VCaP (cell line): ENCODE measurements around the gene CAPN12.
"Not testable (repeated sequence)": the region's sequence is repeated elsewhere in the genome, so short reads cannot be mapped to it uniquely, and the experiment has no call there.

Experiments used
- H3K27ac ChIP-seq: fragments of 450-650 bp; 2 replicates; pipeline ENCODE4 v1.5.1; 2017
- CTCF ChIP-seq: fragments of 450-650 bp; conservative IDR thresholded peaks from 2 replicates; pipeline ENCODE4 v1.5.1; 2017; ENCODE audit warnings: mild to moderate bottlenecking, moderate library complexity

Gene CAPN12

GRCh38 chr19:38744298-38744681, at the start of gene CAPN12:
TSS of gene CAPN12 (minus strand) at chr19:38744474. CDS start at chr19:38744165, 309 bp downstream.
- TF ChIP-seq CTCF = no peak
- H3K27ac ChIP-seq = no peak within 1 kb of the TSS

GRCh38 chr19:38793671-38794070, 49.4 kb upstream of the CAPN12 start:
- TF ChIP-seq CTCF = no peak
- no peak overlapping the region for H3K27ac ChIP-seq

- TF ChIP-seq CTCF = no peak
- H3K27ac ChIP-seq = no peak overlapping the region
These were observed 48.9 kb upstream of the CAPN12 start for GRCh38 chr19:38793177-38793576.

DNA sequence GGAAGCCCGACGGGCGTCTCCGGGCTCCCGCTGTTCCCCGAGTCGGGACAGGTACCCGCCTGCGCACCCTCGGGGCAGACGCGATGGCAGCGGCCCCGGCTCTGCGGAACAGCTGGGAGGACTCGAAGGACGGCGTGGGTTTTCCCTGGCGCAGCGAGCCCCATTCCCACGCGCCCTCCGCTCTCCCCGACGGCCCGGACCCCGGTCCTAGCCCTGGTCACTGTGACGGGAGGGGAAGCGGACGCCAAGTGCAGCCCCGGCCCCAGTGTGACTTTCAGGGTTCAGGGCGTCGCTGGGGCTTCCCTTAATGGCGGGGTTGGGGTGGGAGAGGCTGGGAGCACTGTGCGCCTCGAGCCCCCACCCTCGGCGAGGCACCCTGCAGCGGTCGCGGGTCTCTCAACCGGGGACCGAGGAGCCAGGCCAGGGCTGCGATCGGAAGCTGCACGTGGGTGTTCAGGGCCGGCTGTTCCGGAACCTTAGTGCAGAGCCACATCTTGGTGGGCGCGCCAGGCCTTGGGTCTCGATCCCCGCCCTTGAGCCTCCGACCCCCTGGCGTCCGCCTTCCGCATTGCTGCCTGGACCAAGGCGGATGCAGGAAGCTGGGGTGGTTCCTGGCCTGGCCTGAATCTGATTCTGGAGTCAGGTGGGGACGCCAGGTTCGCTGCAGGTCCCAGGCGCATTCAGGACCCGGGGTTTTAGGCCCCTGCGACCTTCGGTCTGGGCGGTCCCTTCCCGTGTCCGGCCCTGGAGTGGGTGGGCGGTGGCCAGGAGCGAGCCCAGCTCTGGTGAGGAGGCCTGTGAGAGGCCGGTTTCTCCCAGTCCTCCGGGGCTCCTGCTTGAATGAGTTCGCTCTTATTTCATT, 48.2 kb upstream of the CAPN12 start:
- no peak overlapping the region for H3K27ac ChIP-seq
- TF ChIP-seq CTCF = no peak

GRCh38 chr19:38791451-38792064, 47.3 kb upstream of the CAPN12 start:
- H3K27ac ChIP-seq = not testable (repeated sequence)

DNA sequence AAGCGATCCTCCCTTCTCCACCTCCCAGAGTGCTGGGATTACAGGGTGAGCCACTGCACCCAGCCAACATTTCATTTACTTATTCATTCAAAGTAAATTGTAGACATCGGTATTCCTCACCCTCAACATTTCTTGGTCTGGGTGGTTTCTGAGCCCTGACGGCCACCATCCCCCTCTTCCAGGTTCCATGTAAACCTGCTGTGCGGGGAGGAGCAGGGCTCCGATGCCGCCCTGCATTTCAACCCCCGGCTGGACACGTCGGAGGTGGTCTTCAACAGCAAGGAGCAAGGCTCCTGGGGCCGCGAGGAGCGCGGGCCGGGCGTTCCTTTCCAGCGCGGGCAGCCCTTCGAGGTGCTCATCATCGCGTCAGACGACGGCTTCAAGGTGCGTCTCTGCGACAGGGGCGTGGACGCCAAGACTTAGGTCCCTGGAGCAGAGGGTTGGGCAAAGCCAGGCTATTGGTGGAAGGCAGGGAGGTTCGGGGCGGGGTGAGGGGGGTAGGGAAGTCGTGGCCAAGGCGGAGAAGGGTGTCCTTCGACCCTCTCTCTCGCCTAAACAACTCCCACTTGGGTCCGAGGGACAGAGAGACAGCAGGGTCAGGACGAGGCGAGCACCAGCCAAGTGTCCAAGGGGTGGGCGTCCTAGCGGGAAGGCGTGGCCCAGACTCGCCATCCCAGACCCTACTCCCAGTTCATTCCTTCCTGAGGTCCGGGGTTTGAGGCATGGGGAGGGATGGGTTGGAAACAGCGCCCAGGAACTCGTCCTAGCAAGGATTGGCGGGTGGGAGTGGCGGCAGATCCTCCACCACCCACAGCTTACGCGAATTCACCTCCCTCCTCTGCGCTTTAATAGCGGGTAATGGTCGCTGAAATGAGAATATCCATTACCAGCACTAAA, 46.5 kb upstream of the CAPN12 start:
- not testable (repeated sequence) for H3K27ac ChIP-seq

GRCh38 chr19:38788478-38789243, 44.4 kb upstream of the CAPN12 start, which contains the start of gene LGALS7B:
TSS of gene LGALS7B (plus strand) at chr19:38789200. CDS start at chr19:38789227, 27 bp downstream.
- no peak for TF ChIP-seq CTCF
- H3K27ac ChIP-seq = no peak within 1 kb of the TSS
